Myocyte (in vitro differentiated cells): ENCODE results near the gene EXOC3L2. TPM values are rescaled to one million over a fixed set of nuclear protein-coding genes. Genes with fewer than 3 reads are reported as not detected.

Source experiments
- DNase-seq: peaks from one replicate; pipeline ENCODE4 v3.0.0-alpha.2; 2012; ENCODE audit warnings: low read depth
- total RNA-seq: library from RNA; depleted of rRNA; stranded (reverse); fragments of >200 nt; gene quantifications from 2 replicates; pipeline ENCODE4 v1.2.3, GENCODE V29; 2014

EXOC3L2 gene
- total RNA-seq, 1 donor from 2014 or later, result not detected

GRCh38 chr19:45182758-45183157 lies 62.4 kb downstream of the EXOC3L2 start:
- no peak for DNase-seq

GRCh38 chr19:45180936-45181335 lies 64.3 kb downstream of the EXOC3L2 start:
- no peak for DNase-seq

GRCh38 chr19:45179892-45180370 lies 65.3 kb downstream of the EXOC3L2 start:
- DNase-seq, result no peak

GRCh38 chr19:45179072-45179891 lies 65.9 kb downstream of the EXOC3L2 start:
- peak; percentile 20 for DNase-seq

- peak; percentile 100 for DNase-seq
Measured at GRCh38 chr19:45178262-45179071, 66.7 kb downstream of the EXOC3L2 start, which contains the start of gene BLOC1S3. BLOC1S3 (plus strand) TSS chr19:45178784; CDS start chr19:45179297, 513 bp downstream.

GRCh38 chr19:45177817-45178261 lies 67.4 kb downstream of the EXOC3L2 start, which contains the start of gene TRAPPC6A:
TRAPPC6A (minus strand) TSS chr19:45178237; CDS start chr19:45178218, 19 bp downstream.
- no peak for DNase-seq

- DNase-seq, result no peak
Measured at GRCh38 chr19:45175515-45176345, 69.5 kb downstream of the EXOC3L2 start.

GRCh38 chr19:45173816-45174215 lies 71.4 kb downstream of the EXOC3L2 start:
- peak; percentile 99 for DNase-seq

GRCh38 chr19:45172611-45173208 lies 72.5 kb downstream of the EXOC3L2 start:
- DNase-seq, result peak; percentile 44

- DNase-seq, result no peak
Measured at GRCh38 chr19:45172173-45172572, 73.0 kb downstream of the EXOC3L2 start.

GRCh38 chr19:45171211-45171623 lies 74.0 kb downstream of the EXOC3L2 start:
- DNase-seq, result no peak

GRCh38 chr19:45170146-45171106 lies 74.8 kb downstream of the EXOC3L2 start:
- DNase-seq, result no peak

- no peak for DNase-seq
Measured at GRCh38 chr19:45169602-45170001, 75.6 kb downstream of the EXOC3L2 start.

- no peak for DNase-seq
Measured at GRCh38 chr19:45168767-45169351, 76.3 kb downstream of the EXOC3L2 start.

GRCh38 chr19:45166723-45167252 lies 78.4 kb downstream of the EXOC3L2 start:
- no peak for DNase-seq

- DNase-seq, result peak; percentile 61
Measured at GRCh38 chr19:45164577-45165335, 80.5 kb downstream of the EXOC3L2 start.

- DNase-seq, result no peak
Measured at GRCh38 chr19:45163751-45164460, 81.3 kb downstream of the EXOC3L2 start.
